ENCODE results near the gene ZNF615.

The ZNF615 gene

GRCh38 chr19:51948975-51949374, 59.0 kb downstream of the ZNF615 start:
- DNase-seq (ENCODE audit: low read depth), result no peak
- no peak for TF ChIP-seq CTCF (IDR thresholded peaks at IDR 0.05; ENCODE audit: insufficient read depth, low read depth, low read length, missing control alignments)
- H3K4me3 ChIP-seq (ENCODE audit: low read depth, low read length), result no peak overlapping the region

GRCh38 chr19:51946602-51947001, 61.4 kb downstream of the ZNF615 start:
- no peak overlapping the region for H3K4me3 ChIP-seq (ENCODE audit: low read depth, low read length)
- no peak for TF ChIP-seq CTCF (IDR thresholded peaks at IDR 0.05; ENCODE audit: insufficient read depth, low read depth, low read length, missing control alignments)
- DNase-seq (ENCODE audit: low read depth), result no peak

- TF ChIP-seq CTCF (IDR thresholded peaks at IDR 0.05; ENCODE audit: insufficient read depth, low read depth, low read length, missing control alignments), result no peak
- no peak for DNase-seq (ENCODE audit: low read depth)
- no peak overlapping the region for H3K4me3 ChIP-seq (ENCODE audit: low read depth, low read length)
Measured at GRCh38 chr19:51944798-51945552, 63.0 kb downstream of the ZNF615 start.
